HT-29 (cell line): ENCODE results near the gene POLR2A. TPM values are rescaled to one million over a fixed set of nuclear protein-coding genes. Genes with fewer than 3 reads are reported as not detected.
"Not testable (repeated sequence)": the region's sequence is repeated elsewhere in the genome, so short reads cannot be mapped to it uniquely, and the experiment has no call there.

Experiments
- DNase-seq: peaks from one replicate; pipeline ENCODE4 v3.0.0-alpha.2; 2015; ENCODE audit warnings: low spot score
- total RNA-seq: library from RNA; depleted of rRNA; stranded (reverse); fragments of >200 nt; shearing (Covaris generic); gene quantifications from 2 replicates; pipeline ENCODE4 v1.2.3, GENCODE V29; 2014

Gene POLR2A
- total RNA-seq, 1 experiment from 2014 or later: 58.6 TPM

GRCh38 chr17:7460850-7461660, 23.1 kb upstream of the POLR2A start:
- no peak for DNase-seq

GRCh38 chr17:7462474-7463371, 21.4 kb upstream of the POLR2A start:
- no peak for DNase-seq

DNA sequence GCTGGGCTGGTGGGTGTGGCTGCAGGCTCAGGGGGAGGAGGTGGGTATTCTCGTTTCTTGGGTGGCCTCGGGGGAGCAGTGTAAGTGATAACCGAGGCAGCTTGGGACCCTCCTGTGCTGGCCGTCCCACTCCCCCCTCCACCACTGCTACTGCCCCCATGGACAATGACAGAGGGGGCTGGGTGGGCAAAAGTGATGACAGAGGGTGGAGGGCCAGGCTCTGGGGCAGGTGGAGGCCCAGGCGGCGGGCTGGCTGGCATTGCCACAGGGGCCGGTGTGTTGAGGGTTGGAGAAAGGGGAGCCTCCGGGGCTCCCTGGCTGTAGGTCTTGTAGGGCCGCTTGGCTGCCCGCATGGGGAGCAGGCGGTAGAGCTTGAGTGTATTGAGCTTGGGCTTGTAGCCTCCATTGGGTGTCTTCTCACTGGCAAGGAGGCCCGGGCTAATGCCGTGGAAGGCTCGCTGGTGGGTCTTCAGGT, 20.8 kb upstream of the POLR2A start:
- no peak for DNase-seq

GRCh38 chr17:7464081-7464480, 20.1 kb upstream of the POLR2A start:
- no peak for DNase-seq

DNA sequence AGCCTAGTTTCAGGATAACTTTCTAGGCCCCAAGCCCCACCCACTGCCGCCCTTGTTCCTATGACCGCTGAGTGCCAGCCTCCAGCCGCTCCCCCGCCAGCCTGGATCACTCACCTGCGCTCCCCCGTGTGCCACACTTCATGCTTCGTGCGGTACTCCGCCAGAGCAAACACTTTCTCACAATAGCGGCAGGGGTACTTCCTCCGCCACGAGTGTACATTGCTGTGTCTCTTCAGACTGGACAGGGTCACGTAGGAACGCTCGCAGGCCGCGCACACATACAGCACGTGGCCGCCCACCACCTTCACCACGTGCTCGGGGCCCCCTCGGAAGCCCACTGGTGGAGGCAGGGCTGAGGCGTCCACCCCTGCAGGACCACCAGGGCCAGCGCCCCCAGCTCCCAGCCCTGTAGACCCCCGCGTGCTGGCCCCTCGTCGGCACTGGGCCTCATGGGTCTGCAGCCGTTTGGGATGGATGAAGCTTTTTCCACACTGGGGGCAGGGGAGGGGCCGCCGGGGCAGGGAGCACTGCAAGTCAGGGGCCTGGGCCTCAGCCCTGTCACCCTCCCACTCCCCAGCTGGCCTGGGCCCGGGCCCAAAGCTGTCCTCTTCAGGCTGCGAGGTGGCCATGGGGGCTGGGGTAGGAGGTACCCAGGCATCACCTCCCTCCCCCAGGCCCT, 18.4 kb upstream of the POLR2A start:
- no peak for DNase-seq

GRCh38 chr17:7466318-7466638, 17.9 kb upstream of the POLR2A start:
- DNase-seq: no peak

- no peak for DNase-seq
Measured at GRCh38 chr17:7466639-7467341, 17.4 kb upstream of the POLR2A start.

GRCh38 chr17:7467498-7467897, 16.7 kb upstream of the POLR2A start:
- DNase-seq: no peak

DNA sequence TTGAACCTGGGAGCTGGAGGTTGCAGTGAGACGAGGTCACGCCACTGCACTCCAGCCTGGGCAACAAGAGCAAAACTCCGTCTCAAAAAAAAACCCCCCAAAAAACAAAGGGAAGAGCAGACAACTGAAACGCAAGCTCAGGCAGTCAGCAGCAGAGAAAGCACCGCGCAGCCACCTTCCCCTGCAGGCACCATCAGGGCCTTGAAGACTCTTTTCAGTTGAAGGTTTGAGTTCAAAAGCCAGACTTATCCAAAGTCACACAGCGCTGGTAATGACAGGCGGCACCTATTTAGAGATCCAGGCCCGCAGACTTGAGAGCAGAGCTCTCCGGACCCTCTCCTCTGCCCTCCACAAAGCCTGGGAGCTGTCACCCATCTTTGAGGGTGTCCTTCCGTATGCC, 15.9 kb upstream of the POLR2A start:
- DNase-seq: no peak

- no peak for DNase-seq
Measured at GRCh38 chr17:7468804-7469389, 15.3 kb upstream of the POLR2A start.

DNA sequence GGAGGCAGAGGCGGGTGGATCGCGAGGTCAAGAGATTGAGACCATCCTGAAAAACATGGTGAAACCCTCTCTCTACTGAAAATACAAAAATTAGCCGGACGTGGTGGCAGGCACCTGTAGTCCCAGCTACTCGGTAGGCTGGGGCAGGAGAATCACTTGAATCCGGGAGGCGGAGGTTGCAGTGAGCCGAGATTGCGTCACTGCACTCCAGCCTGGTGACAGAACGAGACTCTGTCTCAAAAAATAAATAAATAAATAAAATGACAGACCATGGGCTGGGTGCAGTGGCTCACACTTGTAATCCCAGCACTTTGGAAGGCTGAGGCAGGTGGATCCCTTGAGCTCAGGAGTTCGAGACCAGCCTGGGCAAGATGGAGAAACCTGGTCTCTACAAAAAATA, 14.3 kb upstream of the POLR2A start:
- not testable (repeated sequence) for DNase-seq

GRCh38 chr17:7470457-7470973, 13.7 kb upstream of the POLR2A start:
- DNase-seq: not testable (repeated sequence)

DNA sequence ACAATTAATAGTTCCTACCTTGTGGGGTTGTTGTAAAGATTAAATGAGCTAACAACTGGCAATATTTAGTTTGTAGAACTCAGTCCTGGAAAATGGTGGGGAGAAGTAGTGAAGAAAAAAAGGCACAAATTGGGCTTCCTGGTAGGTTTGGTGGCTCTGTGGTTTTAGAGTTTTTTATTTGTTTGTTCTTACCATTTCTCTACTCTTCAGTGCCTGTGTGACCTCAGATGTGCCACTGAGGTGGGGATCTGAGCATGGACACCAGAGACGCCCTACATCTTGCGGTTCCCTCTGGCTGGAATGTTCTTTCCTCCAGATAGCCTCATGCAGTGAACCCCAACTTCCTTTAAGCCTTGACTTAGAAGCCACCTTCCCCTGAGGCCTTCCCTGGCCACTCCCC, 12.4 kb upstream of the POLR2A start:
- DNase-seq: no peak

GRCh38 chr17:7474767-7475166, 9.4 kb upstream of the POLR2A start:
- DNase-seq: not testable (repeated sequence)

DNA sequence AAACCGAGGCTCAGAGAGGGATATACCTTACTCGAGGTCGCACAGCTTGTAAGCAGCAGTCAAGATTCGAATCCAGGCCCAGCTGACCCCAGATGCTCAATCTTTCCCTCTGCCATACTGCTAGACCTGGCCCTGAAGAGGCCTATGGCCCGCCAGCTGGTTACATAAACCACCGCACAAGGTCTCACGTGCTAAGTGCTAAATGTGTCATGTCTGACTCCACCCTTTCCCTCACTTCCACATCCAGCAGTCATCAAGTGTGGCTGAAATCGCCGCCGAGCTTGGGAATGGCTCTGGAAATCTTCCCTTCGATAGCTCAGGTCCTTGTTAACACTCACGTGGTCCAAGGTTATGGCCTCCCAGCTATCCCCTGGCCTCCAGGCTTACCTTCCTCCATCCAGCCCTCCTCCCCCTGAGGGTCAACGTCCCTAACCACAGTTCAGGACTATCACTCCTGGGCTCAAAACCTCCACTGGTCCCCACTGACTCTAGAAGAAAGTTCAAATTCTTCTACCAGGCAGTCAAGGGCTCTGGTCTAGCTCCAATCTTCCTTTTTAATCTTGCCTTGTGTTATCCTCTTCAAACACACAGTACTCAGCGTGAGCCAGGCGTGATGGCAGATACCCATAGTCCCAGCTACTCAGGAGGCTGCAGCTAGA, 8.3 kb upstream of the POLR2A start:
- DNase-seq: no peak

- no peak for DNase-seq
Measured at GRCh38 chr17:7476494-7476893, 7.7 kb upstream of the POLR2A start.

GRCh38 chr17:7476951-7477350, 7.2 kb upstream of the POLR2A start:
- no peak for DNase-seq

GRCh38 chr17:7477392-7478275, 6.5 kb upstream of the POLR2A start:
- DNase-seq: no peak
